HEK293 (cell line): ENCODE data around the gene KCNMA1.

Experiments used
- GFI1B ChIP-seq: fragments of 450-650 bp; formaldehyde crosslinking; IDR thresholded peaks from 2 replicates; pipeline ENCODE4 v1.5.1; 2016; ENCODE audit warnings: missing biosample characterization, missing genetic modification characterization
- MEIS1 ChIP-seq: sonication (generic); formaldehyde crosslinking; IDR thresholded peaks from 2 replicates; pipeline ENCODE4 v1.8.1; 2022; ENCODE audit warnings: missing genetic modification reagents, mild to moderate bottlenecking, borderline replicate concordance
- ZNF292 ChIP-seq: fragments of 450-650 bp; formaldehyde crosslinking; IDR thresholded peaks from 2 replicates; pipeline ENCODE4 v1.5.1; 2016; ENCODE audit warnings: low read depth, missing biosample characterization, missing genetic modification characterization, borderline replicate concordance
- ZNF548 ChIP-seq: fragments of 450-650 bp; formaldehyde crosslinking; IDR thresholded peaks from 2 replicates; pipeline ENCODE4 v1.5.1; 2016; ENCODE audit warnings: missing biosample characterization, missing genetic modification characterization
- ZNF560 ChIP-seq: fragments of 450-650 bp; formaldehyde crosslinking; IDR thresholded peaks from 2 replicates; pipeline ENCODE4 v1.5.1; 2017; ENCODE audit warnings: missing biosample characterization, missing genetic modification characterization, borderline replicate concordance
- TF ChIP-seq, protein P1 (sequence below): fragments of 450-650 bp; formaldehyde crosslinking; IDR thresholded peaks from 2 replicates; pipeline ENCODE4 v1.5.1; 2016; ENCODE audit warnings: missing biosample characterization, missing genetic modification characterization
- TF ChIP-seq, protein P2 (sequence below): fragments of 450-650 bp; formaldehyde crosslinking; IDR thresholded peaks from 2 replicates; pipeline ENCODE4 v1.5.1; 2016; ENCODE audit warnings: missing biosample characterization, missing genetic modification characterization

DNA sequence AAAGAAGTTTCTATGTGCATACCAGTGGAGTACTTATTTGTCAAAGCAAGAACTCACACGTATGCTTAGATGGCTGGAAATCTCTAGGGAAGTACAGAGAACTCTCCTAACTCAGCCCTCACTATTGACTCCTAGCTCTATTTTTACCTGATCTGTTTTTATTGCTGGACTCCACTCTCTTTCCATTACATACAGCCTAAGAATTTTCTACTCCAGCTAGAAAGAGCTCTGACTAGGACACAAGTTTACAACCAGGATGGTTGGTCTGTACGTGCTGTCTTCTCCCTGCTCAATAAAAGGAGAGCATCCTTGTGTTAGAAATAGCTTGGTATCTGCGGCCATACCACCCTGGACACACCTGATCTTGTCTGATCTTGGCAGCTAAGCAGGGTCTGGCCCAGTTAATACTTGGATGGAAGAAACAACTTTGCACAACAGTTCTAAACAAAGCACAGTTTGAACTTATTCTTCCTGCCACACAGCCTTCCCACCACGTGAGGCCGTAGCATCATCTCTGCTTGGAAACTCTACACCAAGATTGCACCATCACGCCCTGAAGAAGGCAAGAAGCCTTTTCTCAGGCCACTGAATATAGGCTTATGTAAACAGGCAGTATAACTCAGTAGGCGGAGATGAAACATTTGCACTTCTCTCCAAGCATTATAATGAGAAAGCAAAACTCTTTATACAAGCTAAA, 50.7 kb downstream of the KCNMA1 start:
- TF ChIP-seq, protein P1, sequence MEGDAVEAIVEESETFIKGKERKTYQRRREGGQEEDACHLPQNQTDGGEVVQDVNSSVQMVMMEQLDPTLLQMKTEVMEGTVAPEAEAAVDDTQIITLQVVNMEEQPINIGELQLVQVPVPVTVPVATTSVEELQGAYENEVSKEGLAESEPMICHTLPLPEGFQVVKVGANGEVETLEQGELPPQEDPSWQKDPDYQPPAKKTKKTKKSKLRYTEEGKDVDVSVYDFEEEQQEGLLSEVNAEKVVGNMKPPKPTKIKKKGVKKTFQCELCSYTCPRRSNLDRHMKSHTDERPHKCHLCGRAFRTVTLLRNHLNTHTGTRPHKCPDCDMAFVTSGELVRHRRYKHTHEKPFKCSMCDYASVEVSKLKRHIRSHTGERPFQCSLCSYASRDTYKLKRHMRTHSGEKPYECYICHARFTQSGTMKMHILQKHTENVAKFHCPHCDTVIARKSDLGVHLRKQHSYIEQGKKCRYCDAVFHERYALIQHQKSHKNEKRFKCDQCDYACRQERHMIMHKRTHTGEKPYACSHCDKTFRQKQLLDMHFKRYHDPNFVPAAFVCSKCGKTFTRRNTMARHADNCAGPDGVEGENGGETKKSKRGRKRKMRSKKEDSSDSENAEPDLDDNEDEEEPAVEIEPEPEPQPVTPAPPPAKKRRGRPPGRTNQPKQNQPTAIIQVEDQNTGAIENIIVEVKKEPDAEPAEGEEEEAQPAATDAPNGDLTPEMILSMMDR (tag by site-specific recombination) = peak; percentile 11; the same call in 1 of the 2 replicates
- TF ChIP-seq GFI1B (tag by site-specific recombination) (no peak), ZNF548 (tag by site-specific recombination) (no peak), ZNF560 (tag by site-specific recombination) (no peak), ZNF292 (tag by site-specific recombination) (no peak), MEIS1 (no peak)
- TF ChIP-seq, protein P2, sequence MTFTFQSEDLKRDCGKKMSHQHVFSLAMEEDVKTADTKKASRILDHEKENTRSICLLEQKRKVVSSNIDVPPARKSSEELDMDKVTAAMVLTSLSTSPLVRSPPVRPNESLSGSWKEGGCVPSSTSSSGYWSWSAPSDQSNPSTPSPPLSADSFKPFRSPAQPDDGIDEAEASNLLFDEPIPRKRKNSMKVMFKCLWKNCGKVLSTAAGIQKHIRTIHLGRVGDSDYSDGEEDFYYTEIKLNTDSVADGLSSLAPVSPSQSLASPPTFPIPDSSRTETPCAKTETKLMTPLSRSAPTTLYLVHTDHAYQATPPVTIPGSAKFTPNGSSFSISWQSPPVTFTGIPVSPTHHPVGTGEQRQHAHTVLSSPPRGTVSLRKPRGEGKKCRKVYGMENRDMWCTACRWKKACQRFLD (tag by site-specific recombination) = no peak
